Left lung (tissue), 10 donors: Measurements from ENCODE around the gene MAJIN. TPM values are rescaled to one million over a fixed set of nuclear protein-coding genes. Genes with fewer than 3 reads are reported as not detected.

ENCODE experiments used
- ATAC-seq: fragments of 200-7000 bp; cut with Tn5 transposase; one replicate; pipeline ENCODE4 v1.9.1; 2020; ENCODE audit warnings: moderate library complexity
- DNase-seq, 4 donors: peaks; one replicate each; pipeline ENCODE4 v3.0.0-alpha.2; 2013 to 2020
- H3K27ac ChIP-seq, 2 donors: fragments of 200-600 bp; sonication (generic) in 1 of 2; one replicate each; pipeline versions ENCODE4 v1.5.0 to v1.8.0; 2020 to 2021
- H3K27me3 ChIP-seq, 2 donors: fragments of 200-600 bp; sonication (generic) in 1 of 2; one replicate each; pipeline versions ENCODE4 v1.5.0 to v1.8.0; 2020 to 2021
- H3K36me3 ChIP-seq, 2 donors: fragments of 200-600 bp; sonication (generic) in 1 of 2; one replicate each; pipeline versions ENCODE4 v1.5.0 to v1.8.0; 2020 to 2021
- H3K4me1 ChIP-seq, 2 donors: fragments of 200-600 bp; one replicate each; pipeline ENCODE4 v1.8.0; 2021
- H3K4me3 ChIP-seq, 2 donors: fragments of 200-600 bp; sonication (generic) in 1 of 2; one replicate each; pipeline versions ENCODE4 v1.5.0 to v1.8.0; 2020 to 2021; ENCODE audit warnings: mild to moderate bottlenecking in 1 of 2
- H3K9me3 ChIP-seq, 2 donors: fragments of 200-600 bp; sonication (generic) in 1 of 2; one replicate each; pipeline versions ENCODE4 v1.5.0 to v1.8.0; 2020 to 2021
- CTCF ChIP-seq, 2 donors: fragments of 200-600 bp; sonication (generic) in 1 of 2; IDR thresholded peaks; one replicate each; pipeline versions ENCODE4 v1.5.0 to v1.8.0; 2021; ENCODE audit warnings: antibody characterized with exemption in 2 of 2
- intact Hi-C, 2 donors: fragments of 100-400 bp; cut with DNase I; formaldehyde crosslinking; loops; one replicate each; pipeline versions ENCODE4 v1.11.2 to v1.14.2; 2022
- polyA plus RNA-seq, 6 donors: library from polyadenylated mRNA; unstranded; fragments of 120-200 nt; gene quantifications; one replicate each; pipeline ENCODE4 v1.2.1, GENCODE V29; 2013; ENCODE audit not compliant: insufficient read length in 6 of 6
- total RNA-seq, 2 donors: library from RNA; stranded (reverse); fragmentation: NEBNext Ultra II Directional; extraction: Animal tissue kit (Norgen Biotek cat#: 25700); gene quantifications; one replicate each; pipeline ENCODE4 v1.2.1, GENCODE V29; 2021
- donor health status: DM: no; HTN: yes; CAD: no.
- donor health status: DM: no; HTN: no; CAD: no.

MAJIN gene
- total and polyA plus RNA-seq, 8 donors, result 0.11 to 0.14 TPM; not detected in 6

GRCh38 chr11:64919627-64920026 lies 52.3 kb downstream of the MAJIN start:
- DNase-seq, result peak in 1 of 4 donors; percentile 35
- intact Hi-C loops, result no loop called here
- TF ChIP-seq CTCF (IDR thresholded peaks at IDR 0.05), result no peak
- ATAC-seq, result no peak
- no peak overlapping the region for H3K27ac ChIP-seq
- peaks cover 15 to 37% of the 10 kb centered on the region in 2 donors for H3K4me1 ChIP-seq
- H3K9me3 ChIP-seq, result no peaks in the 10 kb centered on the region
- no peaks in the 10 kb centered on the region for H3K27me3 ChIP-seq
- no peaks in the 10 kb centered on the region for H3K36me3 ChIP-seq
- H3K4me3 ChIP-seq, result no peak overlapping the region

- DNase-seq (peak in 2 of 4 donors; percentile 16 to 59), ATAC-seq (peak; percentile 1)
- H3K4me1 ChIP-seq, result peaks cover 15 to 30% of the 10 kb centered on the region in 2 donors
- peak overlapping the region; percentile 82 for H3K27ac ChIP-seq
- H3K4me3 ChIP-seq, result peak overlapping the region; percentile 17 to 89
- H3K36me3 ChIP-seq, result peaks cover 0 to 13% of the 10 kb centered on the region in 2 donors
- H3K27me3 ChIP-seq, result no peaks in the 10 kb centered on the region
- no peaks in the 10 kb centered on the region for H3K9me3 ChIP-seq
- no peak for TF ChIP-seq CTCF (IDR thresholded peaks at IDR 0.05)
- intact Hi-C loops, result no loop called here
Observed at GRCh38 chr11:64918017-64918416, 53.9 kb downstream of the MAJIN start.

GRCh38 chr11:64917663-64917995 lies 54.3 kb downstream of the MAJIN start:
- TF ChIP-seq CTCF (IDR thresholded peaks at IDR 0.05), result no peak
- Histone ChIP-seq H3K9me3 (no peaks in the 10 kb centered on the region), H3K4me1 (peaks cover 15 to 30% of the 10 kb centered on the region in 2 donors), H3K36me3 (peaks cover 0 to 17% of the 10 kb centered on the region in 2 donors), H3K27me3 (no peaks in the 10 kb centered on the region), H3K4me3 (peak overlapping the region; percentile 17 to 89), H3K27ac (peak overlapping the region; percentile 82)
- DNase-seq (no peak), ATAC-seq (no peak)
- intact Hi-C loops, result no loop called here

- Histone ChIP-seq H3K27ac (peak within 1 kb of the TSS; percentile 82), H3K9me3 (no peaks in the 10 kb centered on the region), H3K36me3 (peaks cover 0 to 23% of the 10 kb centered on the region in 2 donors), H3K4me3 (peak within 1 kb of the TSS; percentile 79 to 89), H3K27me3 (no peaks in the 10 kb centered on the region), H3K4me1 (peaks cover 15 to 30% of the 10 kb centered on the region in 2 donors)
- DNase-seq, result peak; percentile 98 to 100 (median 99)
- intact Hi-C loops, result no loop called here
- peak; percentile 98 for ATAC-seq
- no peak for TF ChIP-seq CTCF (IDR thresholded peaks at IDR 0.05)
Observed at GRCh38 chr11:64916775-64917662, 54.9 kb downstream of the MAJIN start, which contains the start of gene ATG2A. TSS of gene ATG2A (minus strand) at chr11:64917209. CDS start at chr11:64917135, 74 bp downstream.

- H3K9me3 ChIP-seq, result no peaks in the 10 kb centered on the region
Observed at GRCh38 chr11:64916040-64916774, 55.7 kb downstream of the MAJIN start.

More at GRCh38 chr11:64916040-64916774, 55.7 kb downstream of the MAJIN start:
- ATAC-seq (peak; percentile 8), DNase-seq (peak in 3 of 4 donors; percentile 28 to 79 (median 68))
- H3K27ac ChIP-seq, result peak overlapping the region; percentile 41 to 82
- no peak for TF ChIP-seq CTCF (IDR thresholded peaks at IDR 0.05)
- H3K27me3 ChIP-seq, result no peaks in the 10 kb centered on the region
- intact Hi-C loops, result no loop called here
- peaks cover 15 to 30% of the 10 kb centered on the region in 2 donors for H3K4me1 ChIP-seq
- H3K4me3 ChIP-seq, result peak overlapping the region; percentile 79 to 89
- peaks cover 0 to 31% of the 10 kb centered on the region in 2 donors for H3K36me3 ChIP-seq
